Fibroblast of lung (primary cell): ENCODE data around the gene UMOD.

Experiments
- EZH2 ChIP-seq: IDR thresholded peaks from 2 replicates; pipeline ENCODE4 v1.5.1; 2012; ENCODE audit warnings: low read length, control low read depth, mild to moderate bottlenecking; ENCODE audit errors: missing control alignments
- TF ChIP-seq, protein P1 (sequence below), 2 donors: IDR thresholded peaks in 1 of 2; conservative IDR thresholded peaks in 1 of 2; 1 replicate in 1 of 2; 2 replicates in 1 of 2; pipeline ENCODE4 v1.5.1; 2011 to 2012; ENCODE audit warnings: low read length in 2 of 2, control low read depth in 1 of 2, inconsistent platforms in 1 of 2, low read depth in 1 of 2, mild to moderate bottlenecking in 1 of 2

GRCh38 chr16:20322696-20323095, 29.8 kb downstream of the UMOD start:
- TF ChIP-seq, protein P1, sequence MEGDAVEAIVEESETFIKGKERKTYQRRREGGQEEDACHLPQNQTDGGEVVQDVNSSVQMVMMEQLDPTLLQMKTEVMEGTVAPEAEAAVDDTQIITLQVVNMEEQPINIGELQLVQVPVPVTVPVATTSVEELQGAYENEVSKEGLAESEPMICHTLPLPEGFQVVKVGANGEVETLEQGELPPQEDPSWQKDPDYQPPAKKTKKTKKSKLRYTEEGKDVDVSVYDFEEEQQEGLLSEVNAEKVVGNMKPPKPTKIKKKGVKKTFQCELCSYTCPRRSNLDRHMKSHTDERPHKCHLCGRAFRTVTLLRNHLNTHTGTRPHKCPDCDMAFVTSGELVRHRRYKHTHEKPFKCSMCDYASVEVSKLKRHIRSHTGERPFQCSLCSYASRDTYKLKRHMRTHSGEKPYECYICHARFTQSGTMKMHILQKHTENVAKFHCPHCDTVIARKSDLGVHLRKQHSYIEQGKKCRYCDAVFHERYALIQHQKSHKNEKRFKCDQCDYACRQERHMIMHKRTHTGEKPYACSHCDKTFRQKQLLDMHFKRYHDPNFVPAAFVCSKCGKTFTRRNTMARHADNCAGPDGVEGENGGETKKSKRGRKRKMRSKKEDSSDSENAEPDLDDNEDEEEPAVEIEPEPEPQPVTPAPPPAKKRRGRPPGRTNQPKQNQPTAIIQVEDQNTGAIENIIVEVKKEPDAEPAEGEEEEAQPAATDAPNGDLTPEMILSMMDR (conservative IDR thresholded peaks at IDR 0.05 in 1 of 2, IDR thresholded peaks at IDR 0.05 in 1 of 2; ENCODE audit: low read depth in 1 of 2, low read length in 2 of 2) = no peak
- no peak for TF ChIP-seq EZH2
